ENCODE data around the gene KRTAP19-2.

Gene KRTAP19-2

DNA sequence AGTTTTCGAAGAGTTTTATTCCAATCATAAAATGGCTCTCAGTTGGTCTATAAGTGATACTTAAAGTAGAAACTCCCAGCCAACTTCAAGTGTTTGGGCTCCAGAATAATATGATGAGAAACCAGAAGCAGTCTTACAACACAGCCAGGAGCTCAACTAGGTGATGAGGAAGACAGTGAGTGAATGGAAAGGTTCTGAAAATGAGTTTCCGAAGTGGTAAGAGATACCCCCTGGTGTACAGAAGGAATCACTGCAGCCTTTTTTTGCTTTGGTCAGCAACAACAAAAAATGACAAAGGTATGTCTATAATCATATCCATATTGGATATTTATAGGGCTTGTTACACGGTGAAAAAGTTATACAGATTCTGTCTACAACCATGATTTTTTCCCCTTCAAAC is 23.5 kb downstream of the KRTAP19-2 start:
- TF ChIP-seq, protein P1, sequence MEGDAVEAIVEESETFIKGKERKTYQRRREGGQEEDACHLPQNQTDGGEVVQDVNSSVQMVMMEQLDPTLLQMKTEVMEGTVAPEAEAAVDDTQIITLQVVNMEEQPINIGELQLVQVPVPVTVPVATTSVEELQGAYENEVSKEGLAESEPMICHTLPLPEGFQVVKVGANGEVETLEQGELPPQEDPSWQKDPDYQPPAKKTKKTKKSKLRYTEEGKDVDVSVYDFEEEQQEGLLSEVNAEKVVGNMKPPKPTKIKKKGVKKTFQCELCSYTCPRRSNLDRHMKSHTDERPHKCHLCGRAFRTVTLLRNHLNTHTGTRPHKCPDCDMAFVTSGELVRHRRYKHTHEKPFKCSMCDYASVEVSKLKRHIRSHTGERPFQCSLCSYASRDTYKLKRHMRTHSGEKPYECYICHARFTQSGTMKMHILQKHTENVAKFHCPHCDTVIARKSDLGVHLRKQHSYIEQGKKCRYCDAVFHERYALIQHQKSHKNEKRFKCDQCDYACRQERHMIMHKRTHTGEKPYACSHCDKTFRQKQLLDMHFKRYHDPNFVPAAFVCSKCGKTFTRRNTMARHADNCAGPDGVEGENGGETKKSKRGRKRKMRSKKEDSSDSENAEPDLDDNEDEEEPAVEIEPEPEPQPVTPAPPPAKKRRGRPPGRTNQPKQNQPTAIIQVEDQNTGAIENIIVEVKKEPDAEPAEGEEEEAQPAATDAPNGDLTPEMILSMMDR (conservative IDR thresholded peaks at IDR 0.05; ENCODE audit: low read depth, low read length) = peak; percentile 38
- no peak overlapping the region for H3K4me3 ChIP-seq (ENCODE audit: low read length)
- no peak for DNase-seq (ENCODE audit: low read depth)

GRCh38 chr21:30448514-30448913 is 38.7 kb downstream of the KRTAP19-2 start:
- TF ChIP-seq, protein P1 (conservative IDR thresholded peaks at IDR 0.05; ENCODE audit: low read depth, low read length) = no peak
- DNase-seq (ENCODE audit: low read depth) = no peak
- H3K4me3 ChIP-seq (ENCODE audit: low read length) = no peak overlapping the region

DNA sequence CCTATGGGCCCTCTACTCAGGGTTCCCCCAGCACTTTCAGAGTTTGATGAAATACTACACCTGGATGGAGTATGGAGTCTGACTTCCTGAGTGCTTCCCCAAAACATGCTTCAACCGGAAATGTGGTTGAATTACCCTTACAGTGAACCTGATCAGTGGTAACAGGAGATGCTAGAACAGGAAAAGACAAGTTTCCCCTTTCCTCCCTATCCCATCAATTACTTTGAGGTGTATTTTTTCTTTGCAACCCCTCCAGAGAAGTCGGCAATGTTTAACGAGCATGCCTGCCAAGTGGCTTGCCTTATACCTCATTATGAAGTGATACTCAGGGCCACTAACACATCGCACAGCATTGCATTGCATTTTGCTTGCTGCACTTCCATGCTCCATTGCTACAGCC is 40.2 kb downstream of the KRTAP19-2 start:
- TF ChIP-seq, protein P1 (conservative IDR thresholded peaks at IDR 0.05; ENCODE audit: low read depth, low read length) = no peak
- no peak overlapping the region for H3K4me3 ChIP-seq (ENCODE audit: low read length)
- DNase-seq (ENCODE audit: low read depth) = no peak

- TF ChIP-seq, protein P1 (conservative IDR thresholded peaks at IDR 0.05; ENCODE audit: low read depth, low read length) = no peak
- no peak overlapping the region for H3K4me3 ChIP-seq (ENCODE audit: low read length)
- DNase-seq (ENCODE audit: low read depth) = no peak
These were observed 43.0 kb downstream of the KRTAP19-2 start for GRCh38 chr21:30444204-30444603.

DNA sequence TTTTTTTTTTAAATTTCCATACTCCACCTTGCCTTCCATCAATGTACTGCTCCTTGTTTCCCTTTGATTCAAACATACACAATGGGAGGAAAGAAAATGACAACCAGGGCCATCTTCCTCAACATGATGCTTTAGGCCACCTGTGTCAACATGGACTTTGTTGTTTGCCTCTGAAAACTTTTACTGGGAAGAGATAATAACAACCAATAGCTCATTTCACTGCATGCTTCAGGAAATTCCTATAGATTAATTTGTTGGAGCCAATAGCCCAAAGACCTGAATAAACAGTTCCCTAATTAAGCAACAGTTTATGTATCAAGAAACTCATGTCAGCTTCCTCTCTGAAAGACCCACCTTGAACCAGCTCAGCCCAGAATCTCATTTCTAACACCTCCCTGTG is 44.0 kb downstream of the KRTAP19-2 start:
- TF ChIP-seq, protein P1 (conservative IDR thresholded peaks at IDR 0.05; ENCODE audit: low read depth, low read length) = no peak
- no peak for DNase-seq (ENCODE audit: low read depth)
- H3K4me3 ChIP-seq (ENCODE audit: low read length) = no peak overlapping the region

DNA sequence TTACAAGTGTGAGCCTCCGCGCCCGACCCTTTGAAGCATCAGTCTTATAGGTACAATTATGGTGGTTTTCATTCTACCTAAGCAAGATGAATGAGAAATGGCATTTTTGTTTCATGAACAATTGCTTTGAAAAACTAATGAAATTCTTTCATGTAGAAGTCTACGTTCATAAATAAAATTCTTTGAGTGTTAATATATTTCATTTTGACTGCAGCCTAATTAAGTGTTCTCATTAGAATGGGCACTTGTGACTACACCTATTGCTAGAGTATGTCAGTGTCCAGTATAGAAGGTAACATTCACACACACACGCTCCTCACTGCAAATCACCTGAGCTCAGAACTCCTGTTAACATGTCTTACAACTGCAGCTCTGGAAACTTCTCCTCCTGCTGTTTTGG is 47.3 kb downstream of the KRTAP19-2 start, which contains the start of gene KRTAP15-1:
KRTAP15-1 (plus strand) TSS at position 301 of the 400 bp plus-strand sequence; CDS start at position 354, 53 bp downstream.
- TF ChIP-seq, protein P1 (conservative IDR thresholded peaks at IDR 0.05; ENCODE audit: low read depth, low read length) = no peak
- no peak for DNase-seq (ENCODE audit: low read depth)
- H3K4me3 ChIP-seq (ENCODE audit: low read length) = no peak within 1 kb of the TSS
